Putamen (tissue), 1 donor: ENCODE measurements around the gene CUL2.
A peak's percentile ranks its signal among the peaks of the same experiment; 100 is the strongest.
"Not testable (repeated sequence)": the region's sequence is repeated elsewhere in the genome, so short reads cannot be mapped to it uniquely, and the experiment has no call there.

Experiments
- DNase-seq: peaks from one replicate; pipeline ENCODE4 v3.0.0-alpha.2; 2016; ENCODE audit warnings: low spot score

Gene CUL2

GRCh38 chr10:35019041-35020024, 70.8 kb downstream of the CUL2 start:
- no peak for DNase-seq

GRCh38 chr10:35017608-35018007, 72.5 kb downstream of the CUL2 start:
- no peak for DNase-seq

DNA sequence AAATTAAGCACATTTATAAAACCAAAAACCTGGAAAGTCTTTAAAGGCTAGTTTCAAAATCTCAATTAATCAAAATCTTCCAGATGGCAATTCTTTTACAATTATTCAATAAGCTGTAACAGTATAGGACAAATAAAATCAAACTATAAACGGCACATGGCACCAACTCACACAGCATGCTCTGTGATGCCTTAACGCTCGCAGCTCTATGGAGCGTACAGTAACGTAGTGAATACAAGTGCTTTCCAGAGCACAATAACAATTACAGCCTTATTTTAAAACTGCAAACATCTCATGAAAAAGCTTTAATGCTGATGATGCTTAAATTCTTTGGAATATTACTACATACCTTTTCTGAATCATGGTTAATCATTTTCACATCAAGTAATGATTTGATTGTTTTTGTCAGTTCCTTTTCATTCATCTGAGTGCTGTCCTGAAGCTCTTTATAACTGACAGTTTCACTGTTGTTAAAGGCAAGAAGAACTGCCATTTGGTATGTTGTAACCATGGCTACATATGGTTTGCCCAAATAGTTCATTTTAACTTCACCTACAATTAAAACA, 74.2 kb downstream of the CUL2 start:
- DNase-seq, result no peak

- no peak for DNase-seq
Measured at GRCh38 chr10:35012781-35013180, 77.4 kb downstream of the CUL2 start.

- DNase-seq, result no peak
Measured at GRCh38 chr10:35011771-35012191, 78.4 kb downstream of the CUL2 start.

- no peak for DNase-seq
Measured at GRCh38 chr10:35007858-35008301, 82.3 kb downstream of the CUL2 start.

GRCh38 chr10:35006836-35007235, 83.3 kb downstream of the CUL2 start:
- DNase-seq, result no peak

DNA sequence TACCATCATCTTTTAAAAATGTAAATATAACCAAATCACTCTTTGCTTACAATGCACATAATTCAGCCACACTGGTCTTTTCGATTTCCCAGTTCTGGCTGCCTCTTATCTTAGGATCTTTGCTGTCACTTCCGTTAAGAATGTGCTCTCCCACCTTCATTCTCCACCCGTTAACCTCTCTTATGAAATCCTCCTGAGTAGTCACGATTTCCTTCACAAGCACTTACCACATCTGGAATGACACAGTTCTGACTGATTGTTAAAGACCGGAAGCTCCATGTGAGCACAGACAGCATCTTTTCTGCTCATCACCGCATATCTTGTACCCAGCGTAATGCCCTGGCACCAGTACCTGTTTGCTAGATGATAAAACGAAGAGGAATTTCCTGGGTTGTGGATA, 84.3 kb downstream of the CUL2 start:
- no peak for DNase-seq

DNA sequence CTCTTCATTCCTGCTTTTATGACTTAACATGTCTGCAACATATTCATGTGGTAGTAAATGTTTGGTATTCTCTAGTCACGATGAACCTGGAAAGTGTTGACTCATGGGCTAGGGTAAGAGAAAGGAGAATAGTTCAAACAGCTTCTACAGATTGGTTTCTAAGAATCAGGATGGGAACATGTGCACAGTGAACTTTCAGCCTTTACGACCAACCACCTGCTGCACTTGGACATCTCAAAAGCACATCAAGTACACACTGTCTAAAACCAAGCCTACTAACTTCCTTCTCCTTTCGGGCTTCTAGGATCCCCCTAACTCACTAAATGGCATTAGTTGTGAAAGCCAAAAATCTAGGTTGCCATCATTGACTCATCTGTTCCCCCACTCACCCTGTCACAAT, 85.5 kb downstream of the CUL2 start:
- DNase-seq, result no peak

DNA sequence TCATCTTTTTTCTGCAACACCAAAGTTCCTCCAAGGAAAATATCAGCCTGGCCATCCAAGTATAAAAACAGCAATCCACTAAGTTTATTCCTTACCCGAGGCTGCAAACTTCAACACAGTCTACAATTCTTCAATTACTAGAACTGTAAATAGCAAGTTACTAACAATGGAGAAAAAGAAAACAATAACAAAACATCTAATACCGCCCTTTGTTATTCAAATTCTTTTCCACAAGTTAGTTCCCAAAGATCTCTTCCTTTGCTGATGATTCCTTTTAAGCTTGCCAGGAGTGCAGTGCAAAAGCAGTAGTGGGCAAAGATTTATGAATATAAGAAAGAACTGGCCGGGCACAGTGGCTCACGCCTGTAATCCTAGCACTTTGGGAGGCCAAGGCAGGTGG, 86.2 kb downstream of the CUL2 start:
- DNase-seq, result no peak

DNA sequence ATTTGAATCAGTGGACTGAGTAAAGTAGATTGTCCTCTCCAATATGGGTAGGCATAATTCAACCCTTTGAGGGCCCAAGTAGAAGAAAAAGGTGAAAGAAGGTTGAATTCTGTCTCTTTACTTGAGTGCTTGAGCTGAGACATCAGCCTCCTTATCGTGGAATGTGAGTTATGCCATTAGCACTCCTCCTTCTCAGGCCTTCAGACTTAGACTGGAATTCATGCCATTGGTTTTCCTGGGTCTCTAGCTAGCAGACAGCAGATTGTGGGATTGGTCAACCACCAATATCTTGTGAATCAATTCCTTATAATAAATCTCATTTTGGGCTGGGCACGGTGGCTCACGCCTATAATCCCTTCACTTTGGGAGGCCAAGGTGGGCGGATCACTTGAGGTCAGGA, 89.2 kb downstream of the CUL2 start:
- no peak for DNase-seq

- DNase-seq, result no peak
Measured at GRCh38 chr10:34999532-34999931, 90.6 kb downstream of the CUL2 start.

GRCh38 chr10:34998940-34999339, 91.2 kb downstream of the CUL2 start:
- no peak for DNase-seq

- DNase-seq, result peak; percentile 6
Measured at GRCh38 chr10:34996843-34997242, 93.3 kb downstream of the CUL2 start.

DNA sequence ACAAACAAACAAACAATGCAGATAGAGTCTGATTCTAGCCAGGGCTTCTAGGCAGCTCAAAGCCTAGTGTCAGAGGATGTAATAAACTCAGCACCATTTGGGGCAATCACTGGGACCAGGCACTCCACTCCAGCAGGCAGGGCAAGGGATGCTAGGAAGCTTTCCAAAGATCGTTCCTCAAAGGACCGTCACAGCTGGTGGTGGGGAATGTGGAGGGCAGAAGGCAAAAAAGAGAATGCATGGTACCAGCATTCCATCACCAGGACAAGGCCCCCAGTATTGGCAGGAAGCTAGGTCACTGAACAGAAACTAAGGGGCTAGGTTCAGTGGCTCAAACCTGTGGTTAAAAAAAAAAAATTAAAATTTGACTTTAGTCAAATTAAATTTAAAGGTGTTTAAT, 94.2 kb downstream of the CUL2 start:
- DNase-seq, result no peak

- peak; percentile 40 for DNase-seq
Measured at GRCh38 chr10:34994565-34995142, 95.5 kb downstream of the CUL2 start.

GRCh38 chr10:34993782-34994181, 96.4 kb downstream of the CUL2 start:
- no peak for DNase-seq

DNA sequence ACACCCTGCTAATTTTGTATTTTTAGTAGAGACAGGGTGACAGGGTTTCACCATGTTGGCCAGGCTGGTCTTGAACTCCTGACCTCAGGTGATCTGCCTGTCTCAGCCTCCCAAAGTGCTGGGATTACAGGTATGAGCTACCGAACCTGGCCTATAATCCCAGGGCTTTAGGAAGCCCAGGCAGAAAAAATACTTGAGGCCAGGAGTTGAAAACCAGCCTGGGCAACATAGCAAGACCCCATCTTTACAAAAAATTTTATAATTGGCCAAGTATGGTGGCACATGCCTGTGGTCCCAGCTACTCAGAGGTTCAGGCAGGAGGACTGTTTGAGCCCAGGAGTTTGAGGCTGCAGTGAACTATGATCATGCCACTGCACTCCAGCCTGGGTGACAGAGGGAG, 99.0 kb downstream of the CUL2 start:
- DNase-seq, result not testable (repeated sequence)

GRCh38 chr10:34988397-34989067, 101.6 kb downstream of the CUL2 start:
- peak; percentile 9 for DNase-seq

- no peak for DNase-seq
Measured at GRCh38 chr10:34985823-34986222, 104.3 kb downstream of the CUL2 start.

GRCh38 chr10:34985146-34985545, 105.0 kb downstream of the CUL2 start:
- no peak for DNase-seq

DNA sequence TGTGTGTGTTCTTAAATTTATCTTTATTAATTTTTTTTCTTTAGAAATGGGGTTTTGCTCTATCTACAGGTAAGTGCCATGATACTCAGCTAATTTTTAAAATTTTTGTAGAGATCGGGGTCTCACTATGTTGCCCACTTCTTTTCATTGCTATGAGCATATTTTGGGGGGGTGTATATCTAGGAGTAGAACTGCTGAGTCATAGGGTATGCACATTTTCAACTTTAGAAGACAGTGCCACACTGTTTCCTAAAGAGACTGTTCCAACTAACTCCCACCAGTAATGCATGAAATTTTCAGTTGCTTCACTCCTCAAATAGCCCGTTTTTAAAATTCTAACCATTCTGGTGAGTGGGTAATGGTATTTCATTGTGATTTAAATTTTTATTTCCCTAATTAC, 108.3 kb downstream of the CUL2 start:
- DNase-seq, result peak; percentile 7
